HG03565 (cell line): ENCODE measurements around the gene MLYCD.

Experiments
- ATAC-seq: cut with Tn5 transposase; IDR thresholded peaks from one replicate; pipeline ENCODE4 v1.9.1; 2021; ENCODE audit warnings: mild to moderate bottlenecking, moderate library complexity; ENCODE audit not compliant: unreplicated experiment

Gene MLYCD

GRCh38 chr16:83954577-83955016 is 55.7 kb downstream of the MLYCD start:
- ATAC-seq, result no peak

GRCh38 chr16:83955218-83956130 is 56.6 kb downstream of the MLYCD start:
- ATAC-seq, result no peak

- no peak for ATAC-seq
Measured at GRCh38 chr16:83956336-83957289, 57.7 kb downstream of the MLYCD start.

GRCh38 chr16:83957296-83957855 is 58.5 kb downstream of the MLYCD start:
- no peak for ATAC-seq

GRCh38 chr16:83958137-83958845 is 59.4 kb downstream of the MLYCD start:
- no peak for ATAC-seq

GRCh38 chr16:83958846-83959565 is 60.1 kb downstream of the MLYCD start:
- ATAC-seq, result no peak

- no peak for ATAC-seq
Measured at GRCh38 chr16:83959656-83960434, 60.9 kb downstream of the MLYCD start.

GRCh38 chr16:83960521-83961249 is 61.8 kb downstream of the MLYCD start:
- no peak for ATAC-seq

- no peak for ATAC-seq
Measured at GRCh38 chr16:83961591-83961990, 62.7 kb downstream of the MLYCD start.

GRCh38 chr16:83963277-83964119 is 64.6 kb downstream of the MLYCD start:
- ATAC-seq, result no peak

GRCh38 chr16:83964684-83965443 is 65.9 kb downstream of the MLYCD start:
- ATAC-seq, result no peak

GRCh38 chr16:83965444-83966152 is 66.7 kb downstream of the MLYCD start:
- ATAC-seq, result no peak

- no peak for ATAC-seq
Measured at GRCh38 chr16:83966153-83966696, 67.3 kb downstream of the MLYCD start.

- no peak for ATAC-seq
Measured at GRCh38 chr16:83967091-83967490, 68.2 kb downstream of the MLYCD start.

GRCh38 chr16:83967838-83968305 is 69.0 kb downstream of the MLYCD start, which contains the start of gene NECAB2:
Gene NECAB2, plus strand, starts transcription at chr16:83968244. Its CDS starts 405 bp downstream, at chr16:83968649.
- ATAC-seq, result no peak
